ENCODE results near the gene TULP1.

DNA sequence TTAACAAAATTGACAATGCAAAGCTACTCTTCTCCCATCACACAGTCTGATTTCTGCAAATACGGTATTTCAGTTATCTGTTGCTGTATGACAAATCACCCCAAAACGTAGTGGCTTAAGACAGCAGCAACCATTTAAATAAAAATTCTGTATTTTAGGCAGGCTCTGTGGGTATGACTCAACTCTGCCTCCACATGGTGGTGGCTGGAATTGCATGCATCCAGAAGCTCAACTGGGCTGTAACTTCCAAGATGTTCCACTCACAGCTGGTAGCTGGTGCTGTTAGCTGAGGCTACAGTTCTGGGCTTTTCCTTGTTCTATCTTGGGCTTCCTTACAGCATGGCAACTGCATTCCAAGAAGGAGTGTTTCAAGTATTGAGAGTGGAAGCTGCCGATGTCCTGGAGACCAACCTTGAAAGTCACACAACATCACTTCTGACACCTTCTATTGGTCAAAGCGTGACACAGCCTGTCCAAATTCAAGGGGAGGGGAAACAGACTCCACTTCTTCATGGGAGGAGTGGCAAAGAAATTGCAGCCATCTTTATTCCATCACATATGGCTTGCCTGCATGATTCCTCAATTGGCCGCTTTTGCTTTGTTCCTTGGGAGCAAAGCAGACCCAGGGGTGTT lies 39.7 kb upstream of the TULP1 start:
- TF ChIP-seq, protein P1, sequence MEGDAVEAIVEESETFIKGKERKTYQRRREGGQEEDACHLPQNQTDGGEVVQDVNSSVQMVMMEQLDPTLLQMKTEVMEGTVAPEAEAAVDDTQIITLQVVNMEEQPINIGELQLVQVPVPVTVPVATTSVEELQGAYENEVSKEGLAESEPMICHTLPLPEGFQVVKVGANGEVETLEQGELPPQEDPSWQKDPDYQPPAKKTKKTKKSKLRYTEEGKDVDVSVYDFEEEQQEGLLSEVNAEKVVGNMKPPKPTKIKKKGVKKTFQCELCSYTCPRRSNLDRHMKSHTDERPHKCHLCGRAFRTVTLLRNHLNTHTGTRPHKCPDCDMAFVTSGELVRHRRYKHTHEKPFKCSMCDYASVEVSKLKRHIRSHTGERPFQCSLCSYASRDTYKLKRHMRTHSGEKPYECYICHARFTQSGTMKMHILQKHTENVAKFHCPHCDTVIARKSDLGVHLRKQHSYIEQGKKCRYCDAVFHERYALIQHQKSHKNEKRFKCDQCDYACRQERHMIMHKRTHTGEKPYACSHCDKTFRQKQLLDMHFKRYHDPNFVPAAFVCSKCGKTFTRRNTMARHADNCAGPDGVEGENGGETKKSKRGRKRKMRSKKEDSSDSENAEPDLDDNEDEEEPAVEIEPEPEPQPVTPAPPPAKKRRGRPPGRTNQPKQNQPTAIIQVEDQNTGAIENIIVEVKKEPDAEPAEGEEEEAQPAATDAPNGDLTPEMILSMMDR (IDR thresholded peaks at IDR 0.05 in 4 of 5, conservative IDR thresholded peaks at IDR 0.05 in 1 of 5) = peak; percentile 27 to 58 (median 48)
- no peak for TF ChIP-seq POLR2A (IDR thresholded peaks at IDR 0.05)

Measured in gastrocnemius medialis (tissue), 4 donors.